HCT116 (cell line): ENCODE data around the gene ATAD2B. TPM values are rescaled to one million over a fixed set of nuclear protein-coding genes. Genes with fewer than 3 reads are reported as not detected.

ENCODE experiments used
- ATAC-seq: fragments of 200-7000 bp; cut with Tn5 transposase; 2 replicates; pipeline ENCODE4 v1.9.1; 2020; ENCODE audit warnings: mild to moderate bottlenecking, moderate library complexity
- BruUV-seq: library from RNA; stranded (reverse); fragments of 400-500 nt; replicated peaks from 2 replicates; lab custom pipeline; 2021; lab: Mats Ljungman, UMichigan
- CTCF ChIA-PET: fragments of 300-600 bp; sonication (Branson Sonifier 250); formaldehyde crosslinking; loops from one replicate; lab custom pipeline; 2021; ENCODE audit warnings: antibody characterized with exemption; lab: Charles Lee
- POLR2A ChIA-PET: fragments of 300-600, 350-600 bp; sonication (Branson Sonifier 250); formaldehyde crosslinking; loops from one replicate; lab custom pipeline; 2021; ENCODE audit warnings: antibody characterized with exemption; lab: Charles Lee
- RAD21 ChIA-PET, 2 experiments: fragments of 300-600 bp; sonication (Branson Sonifier 250); formaldehyde crosslinking; loops; one replicate each; lab custom pipeline; 2023; ENCODE audit warnings: low total read pairs in 2 of 2; ENCODE audit not compliant: uncharacterized antibody in 2 of 2, unreplicated experiment in 2 of 2, low non-redundant PET in 1 of 2; lab: Charles Lee
- DNase-seq: peaks from one replicate; pipeline ENCODE4 v3.0.0-alpha.2; 2010; ENCODE audit warnings: low read depth, low spot score
- H2AFZ ChIP-seq: fragments of 200-600 bp; shearing (Covaris generic), sonication (generic); 2 replicates; pipeline ENCODE4 v1.6.1; 2017; ENCODE audit warnings: low read depth, mixed run types, mixed read lengths, antibody characterized with exemption, low read length; ENCODE audit not compliant: poor library complexity, severe bottlenecking
- H3K27ac ChIP-seq: 2 replicates; pipeline ENCODE4 v1.5.1; 2012; ENCODE audit warnings: low read depth, low read length
- H3K27me3 ChIP-seq: fragments of 200-600 bp; sonication (generic); 2 replicates; pipeline ENCODE4 v1.6.1; 2016; ENCODE audit warnings: mixed run types, low read length, mixed read lengths; ENCODE audit not compliant: insufficient read depth
- H3K36me3 ChIP-seq, 2 experiments: fragments of 200-500 bp in 1 of 2; fragments of 200-600 bp in 1 of 2; sonication (Bioruptor generic) in 1 of 2; sonication (generic) in 1 of 2; 2 replicates each; pipeline versions ENCODE4 v1.5.1 to v1.6.1; 2014 to 2016; ENCODE audit warnings: low read length in 2 of 2, inconsistent platforms in 1 of 2, mixed read lengths in 1 of 2, mixed run types in 1 of 2; ENCODE audit not compliant: insufficient read depth in 2 of 2, control insufficient read depth in 1 of 2
- H3K4me1 ChIP-seq, 2 experiments: fragments of 200-600 bp in 1 of 2; sonication (generic) in 1 of 2; 2 replicates each; pipeline versions ENCODE4 v1.5.1 to v1.6.1; 2012 to 2017; ENCODE audit warnings: low read length in 2 of 2, inconsistent platforms in 1 of 2, mild to moderate bottlenecking in 1 of 2, mixed read lengths in 1 of 2, mixed run types in 1 of 2, moderate library complexity in 1 of 2; ENCODE audit not compliant: insufficient read depth in 2 of 2, control insufficient read depth in 1 of 2
- H3K4me2 ChIP-seq: fragments of 200-600 bp; sonication (generic); 2 replicates; pipeline ENCODE4 v1.6.1; 2017; ENCODE audit warnings: mixed run types, low read length, mixed read lengths
- H3K4me3 ChIP-seq, 2 experiments: fragments of 200-600 bp in 1 of 2; sonication (generic) in 1 of 2; replicated peaks in 1 of 2; 2 replicates each; pipeline ENCODE4 v1.5.1; 2011 to 2016; ENCODE audit warnings: low read length in 2 of 2, control low read depth in 1 of 2, low read depth in 1 of 2, mild to moderate bottlenecking in 1 of 2, mixed read lengths in 1 of 2, mixed run types in 1 of 2
- H3K79me2 ChIP-seq: fragments of 200-600 bp; sonication (generic); 2 replicates; pipeline ENCODE4 v1.6.1; 2017; ENCODE audit warnings: mild to moderate bottlenecking, mixed run types, low read length, moderate library complexity, mixed read lengths; ENCODE audit not compliant: insufficient read depth
- H3K9ac ChIP-seq: fragments of 200-600 bp; sonication (generic); 2 replicates; pipeline ENCODE4 v1.6.1; 2016; ENCODE audit warnings: low read length, mixed read lengths
- H3K9me2 ChIP-seq: fragments of 200-600 bp; sonication (generic), shearing (Covaris generic); 2 replicates; pipeline ENCODE4 v1.6.1; 2017; ENCODE audit warnings: mixed run types, mild to moderate bottlenecking, moderate library complexity; ENCODE audit not compliant: insufficient read depth
- H3K9me3 ChIP-seq, 2 experiments: fragments of 200-500 bp in 1 of 2; fragments of 200-600 bp in 1 of 2; sonication (Bioruptor generic) in 1 of 2; sonication (generic) in 1 of 2; 2 replicates each; pipeline ENCODE4 v1.6.1; 2014 to 2017; ENCODE audit warnings: low read length in 2 of 2, mixed read lengths in 2 of 2, inconsistent platforms in 1 of 2, low read depth in 1 of 2, mild to moderate bottlenecking in 1 of 2, mixed run types in 1 of 2, moderate library complexity in 1 of 2; ENCODE audit not compliant: control insufficient read depth in 1 of 2, insufficient read depth in 1 of 2
- H4K20me1 ChIP-seq: fragments of 200-600 bp; sonication (generic), shearing (Covaris generic); 2 replicates; pipeline ENCODE4 v1.6.1; 2017; ENCODE audit warnings: mixed run types, mild to moderate bottlenecking, moderate library complexity; ENCODE audit not compliant: insufficient read depth
- CEBPB ChIP-seq: IDR thresholded peaks from 2 replicates; pipeline ENCODE4 v1.6.1; 2012; ENCODE audit warnings: low read depth
- EGR1 ChIP-seq: IDR thresholded peaks from 2 replicates; pipeline ENCODE4 v1.6.1; 2012; ENCODE audit warnings: low read depth
- ELF1 ChIP-seq: IDR thresholded peaks from 2 replicates; pipeline ENCODE4 v1.6.1; 2012; ENCODE audit warnings: low read depth, borderline replicate concordance
- EZH2 ChIP-seq: fragments of 200-600 bp; sonication (generic); IDR thresholded peaks from 2 replicates; pipeline ENCODE4 v1.6.1; 2017; ENCODE audit warnings: antibody characterized with exemption, mixed run types
- EZH2phosphoT487 ChIP-seq: fragments of 200-600 bp; IDR thresholded peaks from 2 replicates; pipeline ENCODE4 v1.6.1; 2018; ENCODE audit warnings: antibody characterized with exemption, borderline replicate concordance
- FOSL1 ChIP-seq: IDR thresholded peaks from 2 replicates; pipeline ENCODE4 v1.6.1; 2012; ENCODE audit warnings: low read depth
- JUND ChIP-seq: IDR thresholded peaks from 2 replicates; pipeline ENCODE4 v1.6.1; 2012
- POLR2A ChIP-seq: IDR thresholded peaks from 2 replicates; pipeline ENCODE4 v1.7.0; 2011; ENCODE audit warnings: borderline replicate concordance; ENCODE audit not compliant: insufficient read depth, insufficient read length; ENCODE audit errors: extremely low read depth
- POLR2AphosphoS5 ChIP-seq: IDR thresholded peaks from 2 replicates; pipeline ENCODE4 v1.6.1; 2011; ENCODE audit warnings: mild to moderate bottlenecking, low read depth, low read length, moderate library complexity
- RAD21 ChIP-seq: IDR thresholded peaks from 2 replicates; pipeline ENCODE4 v1.6.1; 2012; ENCODE audit warnings: low read depth, mild to moderate bottlenecking
- SIN3A ChIP-seq: IDR thresholded peaks from 2 replicates; pipeline ENCODE4 v1.6.1; 2012; ENCODE audit warnings: low read depth
- SRF ChIP-seq: IDR thresholded peaks from 2 replicates; pipeline ENCODE4 v1.6.1; 2012; ENCODE audit warnings: low read depth
- TCF7L2 ChIP-seq: IDR thresholded peaks from 2 replicates; pipeline ENCODE4 v1.7.0; 2011; ENCODE audit warnings: borderline replicate concordance, inconsistent platforms; ENCODE audit not compliant: insufficient read depth, insufficient read length; ENCODE audit errors: extremely low read depth
- YY1 ChIP-seq: IDR thresholded peaks from 2 replicates; pipeline ENCODE4 v1.6.1; 2011; ENCODE audit warnings: low read length, low read depth, moderate library complexity, mild to moderate bottlenecking; ENCODE audit not compliant: insufficient replicate concordance; ENCODE audit errors: extremely low read depth
- ZFX ChIP-seq: fragments of 450-650 bp; IDR thresholded peaks from 2 replicates; pipeline ENCODE4 v1.6.1; 2017
- ZNF274 ChIP-seq: fragments of 200-500 bp; sonication (Bioruptor generic); IDR thresholded peaks from 2 replicates; pipeline ENCODE4 v1.6.1; 2014; ENCODE audit warnings: mild to moderate bottlenecking, low read depth, low read length, inconsistent platforms
- intact Hi-C: fragments of 100-400 bp; cut with micrococcal nuclease; formaldehyde crosslinking; loops from 2 replicates; pipeline ENCODE4 v1.10.0; 2022
- total RNA-seq: library from RNA; stranded (reverse); gene quantifications from one replicate; pipeline ENCODE4 v1.2.1, GENCODE V29; 2021; ENCODE audit not compliant: unreplicated experiment
- TF ChIP-seq, protein P1 (sequence below): IDR thresholded peaks from 2 replicates; pipeline ENCODE4 v1.6.1; 2012; ENCODE audit warnings: low read depth
- TF ChIP-seq, protein P2 (sequence below): IDR thresholded peaks from 2 replicates; pipeline ENCODE4 v1.6.1; 2012
- TF ChIP-seq, protein P3 (sequence below), 3 experiments: fragments of 200-600 bp in 1 of 3; sonication (generic) in 1 of 3; IDR thresholded peaks in 2 of 3; conservative IDR thresholded peaks in 1 of 3; 2 replicates each; pipeline ENCODE4 v1.5.1; 2012 to 2017; ENCODE audit warnings: low read depth in 2 of 3, low read length in 2 of 3, antibody characterized with exemption in 1 of 3, borderline replicate concordance in 1 of 3, control low read depth in 1 of 3, mild to moderate bottlenecking in 1 of 3, mixed read lengths in 1 of 3, mixed run types in 1 of 3, moderate library complexity in 1 of 3; ENCODE audit not compliant: insufficient read depth in 1 of 3
- TF ChIP-seq, protein P4 (sequence below): IDR thresholded peaks from 2 replicates; pipeline ENCODE4 v1.6.1; 2012

ATAD2B gene
- total RNA-seq, 1 experiment from 2014 or later, result 9.6 TPM

DNA sequence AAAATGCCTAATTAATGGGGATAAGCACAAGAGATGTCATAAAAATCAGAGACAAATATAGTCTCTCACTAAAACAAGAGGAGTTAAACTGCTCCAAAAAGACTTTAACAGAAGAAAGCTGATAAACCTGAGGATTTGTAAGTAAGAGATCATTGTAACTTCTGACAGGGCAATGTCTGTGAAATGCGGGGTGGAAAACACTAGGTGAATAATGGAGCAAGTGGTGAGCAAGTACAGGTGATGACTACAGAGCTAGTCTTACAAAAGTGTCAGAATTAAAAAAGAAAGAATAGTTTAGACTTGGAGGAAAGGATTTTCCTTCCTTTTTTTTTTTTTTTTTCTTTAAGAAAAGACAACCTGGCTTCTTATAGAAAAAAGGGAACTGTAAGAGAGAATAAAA, 22.7 kb downstream of the ATAD2B start:
- no TSS peak for BruUV-seq
- H3K9me3 ChIP-seq, result no peaks in the 10 kb centered on the region
- H2AFZ ChIP-seq, result no peak overlapping the region
- RAD21 ChIA-PET, result no interaction called here
- H3K4me3 ChIP-seq, result no peak overlapping the region
- ATAC-seq, result no peak
- no peak for DNase-seq
- no peak overlapping the region for H3K4me2 ChIP-seq
- no peaks in the 10 kb centered on the region for H3K36me3 ChIP-seq
- peaks cover 34% of the 10 kb centered on the region for H3K79me2 ChIP-seq
- H3K9me2 ChIP-seq, result no peaks in the 10 kb centered on the region
- H3K9ac ChIP-seq, result no peak overlapping the region
- H3K27ac ChIP-seq, result no peak overlapping the region
- H3K4me1 ChIP-seq, result peaks cover 21 to 25% of the 10 kb centered on the region in 2 experiments
- intact Hi-C loops, result no loop called here
- POLR2A ChIA-PET, result no interaction called here
- no peaks in the 10 kb centered on the region for H4K20me1 ChIP-seq
- TF ChIP-seq EZH2phosphoT487, result no peak
- no peak for TF ChIP-seq ZNF274
- no peak for TF ChIP-seq TCF7L2
- TF ChIP-seq JUND, result no peak
- TF ChIP-seq YY1, result no peak
- TF ChIP-seq SRF, result no peak
- TF ChIP-seq FOSL1, result no peak
- no peak for TF ChIP-seq POLR2A
- no peak for TF ChIP-seq SIN3A
- TF ChIP-seq, protein P1, sequence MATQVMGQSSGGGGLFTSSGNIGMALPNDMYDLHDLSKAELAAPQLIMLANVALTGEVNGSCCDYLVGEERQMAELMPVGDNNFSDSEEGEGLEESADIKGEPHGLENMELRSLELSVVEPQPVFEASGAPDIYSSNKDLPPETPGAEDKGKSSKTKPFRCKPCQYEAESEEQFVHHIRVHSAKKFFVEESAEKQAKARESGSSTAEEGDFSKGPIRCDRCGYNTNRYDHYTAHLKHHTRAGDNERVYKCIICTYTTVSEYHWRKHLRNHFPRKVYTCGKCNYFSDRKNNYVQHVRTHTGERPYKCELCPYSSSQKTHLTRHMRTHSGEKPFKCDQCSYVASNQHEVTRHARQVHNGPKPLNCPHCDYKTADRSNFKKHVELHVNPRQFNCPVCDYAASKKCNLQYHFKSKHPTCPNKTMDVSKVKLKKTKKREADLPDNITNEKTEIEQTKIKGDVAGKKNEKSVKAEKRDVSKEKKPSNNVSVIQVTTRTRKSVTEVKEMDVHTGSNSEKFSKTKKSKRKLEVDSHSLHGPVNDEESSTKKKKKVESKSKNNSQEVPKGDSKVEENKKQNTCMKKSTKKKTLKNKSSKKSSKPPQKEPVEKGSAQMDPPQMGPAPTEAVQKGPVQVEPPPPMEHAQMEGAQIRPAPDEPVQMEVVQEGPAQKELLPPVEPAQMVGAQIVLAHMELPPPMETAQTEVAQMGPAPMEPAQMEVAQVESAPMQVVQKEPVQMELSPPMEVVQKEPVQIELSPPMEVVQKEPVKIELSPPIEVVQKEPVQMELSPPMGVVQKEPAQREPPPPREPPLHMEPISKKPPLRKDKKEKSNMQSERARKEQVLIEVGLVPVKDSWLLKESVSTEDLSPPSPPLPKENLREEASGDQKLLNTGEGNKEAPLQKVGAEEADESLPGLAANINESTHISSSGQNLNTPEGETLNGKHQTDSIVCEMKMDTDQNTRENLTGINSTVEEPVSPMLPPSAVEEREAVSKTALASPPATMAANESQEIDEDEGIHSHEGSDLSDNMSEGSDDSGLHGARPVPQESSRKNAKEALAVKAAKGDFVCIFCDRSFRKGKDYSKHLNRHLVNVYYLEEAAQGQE, result no peak
- TF ChIP-seq POLR2AphosphoS5, result no peak
- TF ChIP-seq EGR1, result no peak
- TF ChIP-seq RAD21, result no peak
- TF ChIP-seq, protein P2, sequence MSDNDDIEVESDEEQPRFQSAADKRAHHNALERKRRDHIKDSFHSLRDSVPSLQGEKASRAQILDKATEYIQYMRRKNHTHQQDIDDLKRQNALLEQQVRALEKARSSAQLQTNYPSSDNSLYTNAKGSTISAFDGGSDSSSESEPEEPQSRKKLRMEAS, result no peak
- TF ChIP-seq ELF1, result no peak
- TF ChIP-seq, protein P3, sequence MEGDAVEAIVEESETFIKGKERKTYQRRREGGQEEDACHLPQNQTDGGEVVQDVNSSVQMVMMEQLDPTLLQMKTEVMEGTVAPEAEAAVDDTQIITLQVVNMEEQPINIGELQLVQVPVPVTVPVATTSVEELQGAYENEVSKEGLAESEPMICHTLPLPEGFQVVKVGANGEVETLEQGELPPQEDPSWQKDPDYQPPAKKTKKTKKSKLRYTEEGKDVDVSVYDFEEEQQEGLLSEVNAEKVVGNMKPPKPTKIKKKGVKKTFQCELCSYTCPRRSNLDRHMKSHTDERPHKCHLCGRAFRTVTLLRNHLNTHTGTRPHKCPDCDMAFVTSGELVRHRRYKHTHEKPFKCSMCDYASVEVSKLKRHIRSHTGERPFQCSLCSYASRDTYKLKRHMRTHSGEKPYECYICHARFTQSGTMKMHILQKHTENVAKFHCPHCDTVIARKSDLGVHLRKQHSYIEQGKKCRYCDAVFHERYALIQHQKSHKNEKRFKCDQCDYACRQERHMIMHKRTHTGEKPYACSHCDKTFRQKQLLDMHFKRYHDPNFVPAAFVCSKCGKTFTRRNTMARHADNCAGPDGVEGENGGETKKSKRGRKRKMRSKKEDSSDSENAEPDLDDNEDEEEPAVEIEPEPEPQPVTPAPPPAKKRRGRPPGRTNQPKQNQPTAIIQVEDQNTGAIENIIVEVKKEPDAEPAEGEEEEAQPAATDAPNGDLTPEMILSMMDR (IDR thresholded peaks at IDR 0.05 in 2 of 3, conservative IDR thresholded peaks at IDR 0.05 in 1 of 3; ENCODE audit: borderline replicate concordance in 1 of 3, insufficient read depth in 1 of 3, low read depth in 2 of 3, low read length in 2 of 3), result no peak
- no peak for TF ChIP-seq CEBPB
- no peak for TF ChIP-seq EZH2
- TF ChIP-seq, protein P4, sequence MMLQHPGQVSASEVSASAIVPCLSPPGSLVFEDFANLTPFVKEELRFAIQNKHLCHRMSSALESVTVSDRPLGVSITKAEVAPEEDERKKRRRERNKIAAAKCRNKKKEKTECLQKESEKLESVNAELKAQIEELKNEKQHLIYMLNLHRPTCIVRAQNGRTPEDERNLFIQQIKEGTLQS, result no peak
- TF ChIP-seq ZFX, result no peak
- CTCF ChIA-PET, result no interaction called here
- H3K27me3 ChIP-seq, result no peaks in the 10 kb centered on the region
